ENCODE measurements around the gene SPP1.

Gene SPP1

GRCh38 chr4:87953826-87954225 is 21.7 kb upstream of the SPP1 start:
- DNase-seq, result no peak

- no peak for DNase-seq
These were observed 19.0 kb upstream of the SPP1 start for GRCh38 chr4:87956501-87956900.

- DNase-seq, result no peak
These were observed 18.5 kb upstream of the SPP1 start for GRCh38 chr4:87957061-87957460.

- no peak for DNase-seq
These were observed 13.5 kb upstream of the SPP1 start for GRCh38 chr4:87961993-87962392.

- no peak for DNase-seq
These were observed 12.9 kb upstream of the SPP1 start for GRCh38 chr4:87962398-87963146.

GRCh38 chr4:87965501-87965975 is 10.0 kb upstream of the SPP1 start:
- no peak for DNase-seq

GRCh38 chr4:87966095-87966496 is 9.4 kb upstream of the SPP1 start:
- no peak for DNase-seq

GRCh38 chr4:87967193-87967592 is 8.3 kb upstream of the SPP1 start:
- DNase-seq, result peak in 5 of 56 donors; percentile 6 to 12 (median 10)

- DNase-seq, result no peak
These were observed 5.4 kb upstream of the SPP1 start for GRCh38 chr4:87970121-87970520.

GRCh38 chr4:87971866-87972265 is 3.6 kb upstream of the SPP1 start:
- DNase-seq, result no peak

GRCh38 chr4:87973283-87974169 is 2.0 kb upstream of the SPP1 start:
- peak in 39 of 56 donors; percentile 3 to 80 (median 29) for DNase-seq

- peak in 3 of 56 donors; percentile 3 to 23 (median 12) for DNase-seq
These were observed 555 bp upstream of the SPP1 start for GRCh38 chr4:87974856-87975462.

GRCh38 chr4:87977521-87978278 is 2.2 kb downstream of the SPP1 start:
- peak in 34 of 56 donors; percentile 1 to 79 (median 36) for DNase-seq

GRCh38 chr4:87978681-87979080 is 3.2 kb downstream of the SPP1 start:
- peak in 1 of 56 donors; percentile 7 for DNase-seq

- DNase-seq, result no peak
These were observed 4.3 kb downstream of the SPP1 start for GRCh38 chr4:87979810-87980209.

GRCh38 chr4:87981486-87981885 is 6.0 kb downstream of the SPP1 start:
- DNase-seq, result no peak

GRCh38 chr4:87982036-87982435 is 6.5 kb downstream of the SPP1 start:
- DNase-seq, result no peak

- DNase-seq, result no peak
These were observed 7.0 kb downstream of the SPP1 start for GRCh38 chr4:87982446-87983010.

GRCh38 chr4:87983996-87984395 is 8.5 kb downstream of the SPP1 start:
- DNase-seq, result no peak

GRCh38 chr4:87985097-87985886 is 9.8 kb downstream of the SPP1 start:
- peak in 53 of 56 donors; percentile 10 to 87 (median 61) for DNase-seq

Measured in amygdala (tissue), 56 donors.